ENCODE data around the gene MPP7.

GRCh38 chr10:28320799-28321198, 17.9 kb upstream of the MPP7 start:
- no peak for TF ChIP-seq POLR2A (IDR thresholded peaks at IDR 0.05)
- TF ChIP-seq CTCF (IDR thresholded peaks at IDR 0.05 in 4 of 5, conservative IDR thresholded peaks at IDR 0.05 in 1 of 5), result no peak

Measured in gastrocnemius medialis (tissue), 4 donors.